Tibial nerve (tissue), 4 donors: ENCODE results near the gene SLC27A3. TPM values are rescaled to one million over a fixed set of nuclear protein-coding genes. Genes with fewer than 3 reads are reported as not detected.

ENCODE experiments used
- DNase-seq, 2 donors: peaks; one replicate each; pipeline ENCODE4 v3.0.0-alpha.2; 2019; ENCODE audit warnings: low spot score in 2 of 2
- H3K27ac ChIP-seq, 4 donors: fragments of 200-600 bp; sonication (generic) in 3 of 4; one replicate each; pipeline ENCODE4 v1.5.1; 2017 to 2019; ENCODE audit warnings: mild to moderate bottlenecking in 1 of 4
- H3K27me3 ChIP-seq, 2 donors: fragments of 200-600 bp; sonication (generic) in 1 of 2; one replicate each; pipeline versions ENCODE4 v1.5.1 to v1.6.0; 2017 to 2019
- H3K36me3 ChIP-seq, 3 donors: fragments of 200-600 bp; sonication (generic); one replicate each; pipeline ENCODE4 v1.5.1; 2018 to 2019
- H3K4me1 ChIP-seq, 4 donors: fragments of 200-600 bp; sonication (generic) in 3 of 4; one replicate each; pipeline ENCODE4 v1.5.1; 2017 to 2019
- H3K4me3 ChIP-seq, 4 donors: fragments of 200-600 bp; sonication (generic) in 3 of 4; one replicate each; pipeline ENCODE4 v1.5.1; 2017 to 2019; ENCODE audit warnings: mild to moderate bottlenecking in 1 of 4, moderate library complexity in 1 of 4
- H3K9me3 ChIP-seq, 4 donors: fragments of 200-600 bp; sonication (generic) in 3 of 4; one replicate each; pipeline ENCODE4 v1.5.1; 2017 to 2019
- CTCF ChIP-seq, 5 experiments: fragments of 200-600 bp in 3 of 5; fragments of 450-650 bp in 2 of 5; sonication (generic) in 3 of 5; IDR thresholded peaks; one replicate each; pipeline ENCODE4 v1.5.1; 2016 to 2019; ENCODE audit warnings: antibody characterized with exemption in 5 of 5, mild to moderate bottlenecking in 3 of 5, moderate library complexity in 2 of 5
- EP300 ChIP-seq, 2 donors: sonication (generic); formaldehyde crosslinking; IDR thresholded peaks; one replicate each; pipeline ENCODE4 v1.6.1; 2017; ENCODE audit warnings: antibody characterized with exemption in 2 of 2, mild to moderate bottlenecking in 1 of 2
- POLR2A ChIP-seq, 2 donors: fragments of 450-650 bp; IDR thresholded peaks; one replicate each; pipeline ENCODE4 v1.6.1; 2017; ENCODE audit warnings: antibody characterized with exemption in 2 of 2, mild to moderate bottlenecking in 2 of 2, moderate library complexity in 2 of 2
- WGBS, 2 donors: methylation state at CpG; one replicate each; pipeline ENCODE4 v1.1.5; 2018; 5-methylcytosine and 5-hydroxymethylcytosine counted together
- total RNA-seq, 4 donors: library from RNA; depleted of rRNA; stranded (reverse); fragments of >200 nt; gene quantifications; one replicate each; pipeline ENCODE4 v1.1.0, GENCODE V29; 2016

The SLC27A3 gene
- total RNA-seq, 4 donors from 2014 or later = 38.5 to 89.4 (median 59.2) TPM

GRCh38 chr1:153750026-153750995 lies 24.9 kb upstream of the SLC27A3 start:
- 63% methylated on average over 6 of the region's 6 CpGs for WGBS, 2 donors
- peaks cover 0 to 93% (median 0%) of the 10 kb centered on the region in 3 donors for H3K36me3 ChIP-seq
- peaks cover 0 to 33% (median 3%) of the 10 kb centered on the region in 4 donors for H3K4me1 ChIP-seq
- peak in 1 of 2 donors; percentile 59 for DNase-seq
- TF ChIP-seq EP300 (IDR thresholded peaks at IDR 0.05) (peak; percentile 44 to 83), POLR2A (IDR thresholded peaks at IDR 0.05) (no peak), CTCF (IDR thresholded peaks at IDR 0.05) (no peak)
- no peak overlapping the region for H3K4me3 ChIP-seq
- H3K27me3 ChIP-seq = no peaks in the 10 kb centered on the region
- no peaks in the 10 kb centered on the region for H3K9me3 ChIP-seq
- peak overlapping the region; percentile 1 to 86 (median 64) for H3K27ac ChIP-seq

DNA sequence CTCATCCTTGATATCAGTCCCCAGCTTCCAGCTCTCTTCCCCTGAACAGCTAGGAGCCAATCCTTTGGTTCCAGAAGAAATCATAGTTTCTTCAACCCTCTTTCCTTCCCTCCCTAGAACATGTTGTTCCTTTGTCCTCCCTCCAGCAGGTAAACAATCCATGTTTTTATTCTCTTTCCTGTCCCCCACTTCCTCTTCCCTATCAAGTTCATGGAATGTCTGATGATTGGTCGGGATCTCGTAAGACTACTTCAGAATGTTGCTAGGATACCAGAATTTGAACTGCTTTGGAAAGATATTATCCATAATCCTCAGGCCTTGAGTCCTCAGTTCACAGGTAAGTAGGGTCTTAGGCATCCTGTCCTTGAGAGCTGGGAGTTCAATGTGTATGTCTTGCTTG lies 23.1 kb upstream of the SLC27A3 start:
- DNase-seq = no peak
- Histone ChIP-seq H3K4me1 (peaks cover 0 to 33% (median 3%) of the 10 kb centered on the region in 4 donors), H3K9me3 (no peaks in the 10 kb centered on the region), H3K4me3 (no peak overlapping the region), H3K36me3 (peaks cover 0 to 93% (median 0%) of the 10 kb centered on the region in 3 donors), H3K27ac (peak overlapping the region; percentile 1 to 86 (median 41)), H3K27me3 (no peaks in the 10 kb centered on the region)
- WGBS, 2 donors = 77 to 80% methylated on average over 2 of the region's 2 CpGs
- no peak for TF ChIP-seq CTCF (IDR thresholded peaks at IDR 0.05)
- TF ChIP-seq POLR2A (IDR thresholded peaks at IDR 0.05) = no peak
- no peak for TF ChIP-seq EP300 (IDR thresholded peaks at IDR 0.05)

GRCh38 chr1:153752571-153753195 lies 22.5 kb upstream of the SLC27A3 start:
- Histone ChIP-seq H3K9me3 (no peaks in the 10 kb centered on the region), H3K4me1 (peaks cover 0 to 33% (median 3%) of the 10 kb centered on the region in 4 donors), H3K36me3 (peaks cover 0 to 93% (median 1%) of the 10 kb centered on the region in 3 donors), H3K27me3 (no peaks in the 10 kb centered on the region), H3K4me3 (no peak overlapping the region), H3K27ac (peak overlapping the region; percentile 1 to 86 (median 41))
- DNase-seq = peak in 1 of 2 donors; percentile 80
- WGBS, 2 donors = 53 to 64% methylated on average over 8 of the region's 8 CpGs
- TF ChIP-seq POLR2A (IDR thresholded peaks at IDR 0.05) (no peak), EP300 (IDR thresholded peaks at IDR 0.05) (peak in 1 of 2 donors; percentile 55)

DNA sequence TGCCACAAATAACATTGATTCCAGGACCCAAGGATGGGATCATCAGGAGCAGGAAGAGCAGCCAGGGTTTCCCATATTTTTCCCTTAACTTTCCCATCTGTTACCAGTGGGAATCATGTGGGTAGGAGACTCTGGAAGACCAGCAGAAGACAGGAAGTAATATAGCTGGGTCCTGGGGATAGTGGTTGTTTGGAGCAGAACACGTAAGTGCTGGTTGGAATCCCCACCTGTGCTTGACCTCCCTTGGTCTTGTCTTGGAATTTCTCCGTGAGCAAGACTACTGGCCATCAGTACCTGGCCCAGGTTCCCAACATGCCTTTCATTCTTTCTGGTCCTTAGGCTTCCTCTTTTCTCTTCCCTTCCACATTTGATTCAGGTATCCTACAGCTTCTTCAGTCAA lies 20.9 kb upstream of the SLC27A3 start:
- no peaks in the 10 kb centered on the region for H3K27me3 ChIP-seq
- TF ChIP-seq POLR2A (IDR thresholded peaks at IDR 0.05) (no peak), CTCF (IDR thresholded peaks at IDR 0.05) (no peak), EP300 (IDR thresholded peaks at IDR 0.05) (no peak)
- H3K4me3 ChIP-seq = no peak overlapping the region
- H3K9me3 ChIP-seq = no peaks in the 10 kb centered on the region
- no peak overlapping the region for H3K27ac ChIP-seq
- no peak for DNase-seq
- H3K4me1 ChIP-seq = peaks cover 0 to 26% (median 3%) of the 10 kb centered on the region in 4 donors
- H3K36me3 ChIP-seq = peaks cover 0 to 94% (median 2%) of the 10 kb centered on the region in 3 donors
- WGBS, 2 donors = 91 to 93% methylated on average over 2 of the region's 2 CpGs

- DNase-seq = no peak
- peaks cover 0 to 18% (median 0%) of the 10 kb centered on the region in 4 donors for H3K4me1 ChIP-seq
- H3K4me3 ChIP-seq = no peak overlapping the region
- peaks cover 2 to 99% (median 3%) of the 10 kb centered on the region in 3 donors for H3K36me3 ChIP-seq
- no peaks in the 10 kb centered on the region for H3K27me3 ChIP-seq
- WGBS, 2 donors = 90 to 96% methylated on average over 4 of the region's 4 CpGs
- TF ChIP-seq POLR2A (IDR thresholded peaks at IDR 0.05) (no peak), CTCF (IDR thresholded peaks at IDR 0.05) (no peak), EP300 (IDR thresholded peaks at IDR 0.05) (no peak)
- no peaks in the 10 kb centered on the region for H3K9me3 ChIP-seq
- no peak overlapping the region for H3K27ac ChIP-seq
These were observed 14.8 kb upstream of the SLC27A3 start for GRCh38 chr1:153760440-153760839.
